PC-9 (cell line): ENCODE measurements around the gene RFFL. TPM values are rescaled to one million over a fixed set of nuclear protein-coding genes. Genes with fewer than 3 reads are reported as not detected.

Source experiments
- BruUV-seq: library from RNA; stranded (reverse); fragments of 400-500 nt; replicated peaks from 2 replicates; lab custom pipeline; 2021; lab: Mats Ljungman, UMichigan
- CTCF ChIA-PET: fragments of 300-600 bp; sonication (Branson Sonifier 250); formaldehyde crosslinking; loops from one replicate; lab custom pipeline; 2022; ENCODE audit warnings: antibody characterized with exemption; lab: Charles Lee
- POLR2A ChIA-PET: fragments of 300-600 bp; sonication (Branson Sonifier 250); formaldehyde crosslinking; loops from one replicate; lab custom pipeline; 2022; ENCODE audit warnings: antibody characterized with exemption; ENCODE audit not compliant: unreplicated experiment; lab: Charles Lee
- DNase-seq, 2 experiments: peaks; one replicate each; pipeline versions ENCODE4 v3.0.0 to v3.0.0-alpha.2; 2015 to 2022; ENCODE audit warnings: mixed read lengths in 1 of 2
- H2AFZ ChIP-seq: fragments of 200-600 bp; sonication (generic); 2 replicates; pipeline ENCODE4 v1.8.1; 2017; ENCODE audit warnings: antibody characterized with exemption
- H3F3A ChIP-seq: fragments of 200-600 bp; sonication (generic); 2 replicates; pipeline ENCODE4 v1.8.1; 2017; ENCODE audit warnings: antibody characterized with exemption, mild to moderate bottlenecking, low read depth; ENCODE audit not compliant: insufficient read depth
- H3K27ac ChIP-seq: fragments of 200-600 bp; sonication (generic); 2 replicates; pipeline ENCODE4 v1.6.1; 2016; ENCODE audit warnings: mixed run types
- H3K27me3 ChIP-seq: fragments of 200-600 bp; sonication (generic); 2 replicates; pipeline ENCODE4 v1.6.1; 2016; ENCODE audit warnings: low read depth, mixed run types; ENCODE audit not compliant: insufficient read depth
- H3K36me3 ChIP-seq: fragments of 200-600 bp; sonication (generic); 2 replicates; pipeline ENCODE4 v1.6.1; 2016; ENCODE audit warnings: low read depth, mixed run types
- H3K4me1 ChIP-seq: fragments of 200-600 bp; sonication (generic); replicated peaks from 2 replicates; pipeline ENCODE4 v1.6.1; 2016; ENCODE audit warnings: mixed run types; ENCODE audit not compliant: insufficient read depth
- H3K4me2 ChIP-seq: fragments of 200-600 bp; sonication (generic); 2 replicates; pipeline ENCODE4 v1.6.1; 2017; ENCODE audit warnings: mixed run types
- H3K4me3 ChIP-seq: fragments of 200-600 bp; sonication (generic); 2 replicates; pipeline ENCODE4 v1.6.1; 2016; ENCODE audit warnings: mixed run types
- H3K79me2 ChIP-seq: fragments of 200-600 bp; sonication (generic); 2 replicates; pipeline ENCODE4 v1.6.1; 2017; ENCODE audit warnings: low read depth, mixed run types
- H3K9me2 ChIP-seq: fragments of 200-600 bp; sonication (generic); 2 replicates; pipeline ENCODE4 v1.8.1; 2017; ENCODE audit warnings: mild to moderate bottlenecking; ENCODE audit not compliant: insufficient read depth
- H3K9me3 ChIP-seq: fragments of 200-600 bp; sonication (generic); 2 replicates; pipeline ENCODE4 v1.8.1; 2016; ENCODE audit warnings: low read depth; ENCODE audit not compliant: insufficient read depth
- H4K20me1 ChIP-seq: fragments of 200-600 bp; sonication (generic); 2 replicates; pipeline ENCODE4 v1.8.1; 2017; ENCODE audit not compliant: insufficient read depth
- EZH2 ChIP-seq: fragments of 200-600 bp; sonication (generic); IDR thresholded peaks from 2 replicates; pipeline ENCODE4 v1.8.0; 2017; ENCODE audit warnings: antibody characterized with exemption, low read depth
- intact Hi-C: fragments of 100-400 bp; cut with micrococcal nuclease; formaldehyde crosslinking; loops from one replicate; pipeline ENCODE4 v1.10.0; 2022; ENCODE audit not compliant: unreplicated experiment
- total RNA-seq: library from RNA; stranded (reverse); gene quantifications from 2 replicates; pipeline ENCODE4 v1.2.3, GENCODE V29; 2021
- TF ChIP-seq, protein P1 (sequence below): fragments of 200-600 bp; sonication (generic); conservative IDR thresholded peaks from 2 replicates; pipeline ENCODE4 v1.6.1; 2017; ENCODE audit warnings: mixed run types, antibody characterized with exemption, mild to moderate bottlenecking, moderate library complexity

Gene RFFL
- total RNA-seq, 1 experiment from 2014 or later: 38.1 TPM

DNA sequence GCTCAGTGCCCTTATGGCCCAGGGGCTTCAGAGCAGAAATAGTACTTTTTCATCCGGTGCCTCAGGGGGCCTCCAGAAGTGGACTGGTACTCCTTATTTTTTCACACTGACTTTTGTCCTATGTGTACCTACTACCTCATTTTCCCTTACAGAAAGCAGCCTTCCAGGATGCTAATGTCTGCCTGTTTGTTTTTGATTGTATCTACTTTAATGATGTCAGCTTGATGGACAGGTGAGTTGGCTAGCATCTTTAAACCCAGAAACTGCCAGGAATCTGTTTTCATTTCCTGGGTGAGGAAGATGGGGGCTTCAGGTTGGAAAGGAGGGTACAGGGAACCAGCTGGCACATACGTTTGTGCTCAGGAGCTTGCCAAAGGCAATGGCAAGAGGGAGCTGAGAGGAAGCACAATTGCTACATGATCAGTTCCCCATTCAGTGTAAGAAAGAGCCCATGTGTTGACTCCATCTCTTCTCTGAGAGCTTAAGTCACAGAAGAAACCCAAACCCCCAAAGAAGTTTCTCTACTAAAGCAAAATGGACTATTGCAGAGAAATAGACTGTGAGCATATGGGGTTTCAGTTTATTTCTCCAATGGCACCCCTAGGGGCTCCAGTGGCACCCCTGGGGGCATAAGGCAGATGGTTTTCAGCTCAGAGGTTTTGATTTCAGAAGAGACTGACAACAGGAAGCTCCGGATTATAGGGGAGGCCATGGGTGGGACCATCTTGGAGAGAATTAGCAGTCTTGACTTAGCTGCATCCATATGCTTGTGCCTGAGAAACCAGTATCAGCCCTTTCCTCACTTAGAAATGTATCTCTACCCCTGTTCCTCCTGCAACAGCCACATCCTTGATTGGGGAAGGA, 66.9 kb downstream of the RFFL start:
- intact Hi-C loops: loop anchor here (5.0 kb wide), 1 partner anchor 574 kb away; no protein-coding TSS in a partner anchor
- POLR2A ChIA-PET: no interaction called here
- CTCF ChIA-PET: no interaction called here

DNA sequence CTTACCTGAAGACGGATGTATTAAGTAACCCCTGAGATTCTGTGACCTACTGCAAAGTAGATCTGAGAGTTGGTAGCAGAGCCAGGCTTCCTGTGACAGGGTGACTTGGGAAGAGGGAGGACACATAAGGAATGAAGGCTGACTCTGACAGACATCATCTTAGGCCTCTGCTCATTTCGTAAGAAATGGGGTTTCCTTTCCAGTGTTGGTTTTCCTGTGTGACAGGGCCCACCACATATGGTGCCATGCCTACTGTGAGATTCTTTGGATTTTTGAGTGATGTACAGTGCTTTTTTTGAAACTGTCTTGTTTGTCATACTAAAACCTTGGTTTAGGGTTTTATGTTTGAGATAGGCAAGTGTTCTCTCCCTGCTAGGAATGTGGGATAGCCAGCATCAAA, 70.5 kb downstream of the RFFL start:
- Histone ChIP-seq H4K20me1 (no peaks in the 10 kb centered on the region), H3F3A (no peaks in the 10 kb centered on the region), H3K36me3 (peaks cover 6% of the 10 kb centered on the region; the same call in 1 of the 2 replicates), H2AFZ (no peak overlapping the region), H3K9me3 (no peaks in the 10 kb centered on the region), H3K27ac (no peak overlapping the region), H3K4me3 (no peak overlapping the region), H3K27me3 (no peaks in the 10 kb centered on the region), H3K9me2 (no peaks in the 10 kb centered on the region), H3K4me2 (no peak overlapping the region), H3K79me2 (no peaks in the 10 kb centered on the region), H3K4me1 (no peaks in the 10 kb centered on the region)
- intact Hi-C loops: no loop called here
- TF ChIP-seq EZH2: no peak
- TF ChIP-seq, protein P1, sequence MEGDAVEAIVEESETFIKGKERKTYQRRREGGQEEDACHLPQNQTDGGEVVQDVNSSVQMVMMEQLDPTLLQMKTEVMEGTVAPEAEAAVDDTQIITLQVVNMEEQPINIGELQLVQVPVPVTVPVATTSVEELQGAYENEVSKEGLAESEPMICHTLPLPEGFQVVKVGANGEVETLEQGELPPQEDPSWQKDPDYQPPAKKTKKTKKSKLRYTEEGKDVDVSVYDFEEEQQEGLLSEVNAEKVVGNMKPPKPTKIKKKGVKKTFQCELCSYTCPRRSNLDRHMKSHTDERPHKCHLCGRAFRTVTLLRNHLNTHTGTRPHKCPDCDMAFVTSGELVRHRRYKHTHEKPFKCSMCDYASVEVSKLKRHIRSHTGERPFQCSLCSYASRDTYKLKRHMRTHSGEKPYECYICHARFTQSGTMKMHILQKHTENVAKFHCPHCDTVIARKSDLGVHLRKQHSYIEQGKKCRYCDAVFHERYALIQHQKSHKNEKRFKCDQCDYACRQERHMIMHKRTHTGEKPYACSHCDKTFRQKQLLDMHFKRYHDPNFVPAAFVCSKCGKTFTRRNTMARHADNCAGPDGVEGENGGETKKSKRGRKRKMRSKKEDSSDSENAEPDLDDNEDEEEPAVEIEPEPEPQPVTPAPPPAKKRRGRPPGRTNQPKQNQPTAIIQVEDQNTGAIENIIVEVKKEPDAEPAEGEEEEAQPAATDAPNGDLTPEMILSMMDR: no peak
- POLR2A ChIA-PET: interaction anchor here (0.6 kb wide), 1 partner anchor 136 kb away, joined by 5 read pairs; no protein-coding TSS in a partner anchor
- no peak for DNase-seq
- CTCF ChIA-PET: no interaction called here
- no TSS peak for BruUV-seq

More for the DNA sequence above, 66.9 kb downstream of the RFFL start:
- BruUV-seq: no TSS peak
- Histone ChIP-seq H4K20me1 (no peaks in the 10 kb centered on the region), H3K27me3 (no peaks in the 10 kb centered on the region), H3K9me2 (no peaks in the 10 kb centered on the region), H3K9me3 (no peaks in the 10 kb centered on the region), H2AFZ (no peak overlapping the region), H3F3A (no peaks in the 10 kb centered on the region), H3K79me2 (no peaks in the 10 kb centered on the region), H3K4me2 (no peak overlapping the region), H3K4me1 (peaks cover 7% of the 10 kb centered on the region), H3K4me3 (no peak overlapping the region), H3K27ac (no peak overlapping the region), H3K36me3 (0 out of 2 replicates have a peak, but pooled peaks cover 6% of the 10 kb centered on the region)
- no peak for DNase-seq
- TF ChIP-seq EZH2: no peak
- TF ChIP-seq, protein P1: no peak

DNA sequence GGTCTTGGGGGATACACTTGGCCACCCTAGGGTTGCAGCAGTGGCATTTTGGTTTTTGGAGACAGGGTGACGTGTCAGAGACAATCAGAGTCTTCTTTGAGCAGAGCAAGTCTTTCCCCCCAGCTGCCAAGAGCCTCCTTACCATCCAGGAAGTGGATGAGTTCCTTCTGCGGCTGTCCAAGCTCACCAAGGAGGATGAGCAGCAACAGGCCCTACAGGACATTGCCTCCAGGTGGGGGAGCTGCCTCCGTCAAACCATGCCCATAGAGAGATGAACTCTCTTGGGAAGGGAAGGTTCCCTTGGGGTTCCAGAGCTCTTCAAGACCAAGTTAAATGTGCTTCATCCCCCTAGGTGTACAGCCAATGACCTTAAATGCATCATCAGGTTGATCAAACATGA, 71.9 kb downstream of the RFFL start:
- Histone ChIP-seq H3K36me3 (no peaks in the 10 kb centered on the region; the same call in 1 of the 2 replicates), H4K20me1 (no peaks in the 10 kb centered on the region), H3K4me2 (no peak overlapping the region), H3F3A (no peaks in the 10 kb centered on the region), H3K27me3 (no peaks in the 10 kb centered on the region), H3K27ac (no peak overlapping the region), H2AFZ (no peak overlapping the region), H3K9me2 (no peaks in the 10 kb centered on the region), H3K4me1 (no peaks in the 10 kb centered on the region), H3K79me2 (no peaks in the 10 kb centered on the region), H3K4me3 (no peak overlapping the region), H3K9me3 (no peaks in the 10 kb centered on the region)
- CTCF ChIA-PET: no interaction called here
- POLR2A ChIA-PET: no interaction called here
- no peak for TF ChIP-seq EZH2
- TF ChIP-seq, protein P1: no peak
- no peak for DNase-seq
- BruUV-seq: no TSS peak
- intact Hi-C loops: no loop called here
